Neural cell (in vitro differentiated cells): Measurements from ENCODE around the gene LPGAT1. TPM values are rescaled to one million over a fixed set of nuclear protein-coding genes. Genes with fewer than 3 reads are reported as not detected.

Experiments used
- H2AFZ ChIP-seq: fragments of 200-600, 300-800 bp; sonication (generic), shearing (Covaris generic); 2 replicates; pipeline ENCODE4 v1.6.0; 2014; ENCODE audit warnings: low read depth, mild to moderate bottlenecking, antibody characterized with exemption, low read length, moderate library complexity
- H3F3A ChIP-seq: fragments of 200-600 bp; shearing (Covaris generic); 2 replicates; pipeline ENCODE4 v1.6.1; 2016; ENCODE audit warnings: mild to moderate bottlenecking, moderate library complexity, mixed read lengths, antibody characterized with exemption, low read length; ENCODE audit not compliant: insufficient read depth, poor library complexity, severe bottlenecking
- H3K27ac ChIP-seq: fragments of 200-600, 300-800 bp; sonication (generic), shearing (Covaris generic); 2 replicates; pipeline ENCODE4 v1.5.1; 2014; ENCODE audit warnings: mild to moderate bottlenecking, low read length, moderate library complexity
- H3K27me3 ChIP-seq: fragments of 300-800, 200-600 bp; sonication (generic), shearing (Covaris generic); 2 replicates; pipeline ENCODE4 v1.6.0; 2014; ENCODE audit warnings: mild to moderate bottlenecking, low read depth, low read length, moderate library complexity; ENCODE audit not compliant: insufficient read depth
- H3K36me3 ChIP-seq: fragments of 300-800, 200-600 bp; sonication (generic), shearing (Covaris generic); 2 replicates; pipeline ENCODE4 v1.5.1; 2014; ENCODE audit warnings: mild to moderate bottlenecking, antibody characterized with exemption, low read length, moderate library complexity; ENCODE audit not compliant: insufficient read depth
- H3K4me2 ChIP-seq: fragments of 300-800, 200-600 bp; sonication (generic), shearing (Covaris generic); 2 replicates; pipeline ENCODE4 v1.6.0; 2014; ENCODE audit warnings: mild to moderate bottlenecking, low read length
- H3K4me3 ChIP-seq: fragments of 300-800, 200-600 bp; sonication (generic), shearing (Covaris generic); 2 replicates; pipeline ENCODE4 v1.5.1; 2014; ENCODE audit warnings: mild to moderate bottlenecking, low read length, moderate library complexity
- H3K79me2 ChIP-seq: fragments of 200-600 bp; shearing (Covaris generic); replicated peaks from 2 replicates; pipeline ENCODE4 v1.6.0; 2014; ENCODE audit warnings: mild to moderate bottlenecking, low read length, moderate library complexity; ENCODE audit not compliant: insufficient read depth
- H3K9ac ChIP-seq: fragments of 300-800, 200-600 bp; sonication (generic), shearing (Covaris generic); 2 replicates; pipeline ENCODE4 v1.6.1; 2016; ENCODE audit warnings: mild to moderate bottlenecking, low read length, mixed read lengths
- H3K9me2 ChIP-seq: fragments of 200-600 bp; shearing (Covaris generic); 2 replicates; pipeline ENCODE4 v1.6.1; 2016; ENCODE audit warnings: mild to moderate bottlenecking, low read length, mixed read lengths; ENCODE audit not compliant: insufficient read depth
- H3K9me3 ChIP-seq: fragments of 200-600, 300-800 bp; sonication (generic), shearing (Covaris generic); 2 replicates; pipeline ENCODE4 v1.6.1; 2016; ENCODE audit warnings: mild to moderate bottlenecking, mixed run types, low read length, moderate library complexity, mixed read lengths
- H4K20me1 ChIP-seq: fragments of 200-600 bp; shearing (Covaris generic); 2 replicates; pipeline ENCODE4 v1.6.1; 2016; ENCODE audit warnings: mild to moderate bottlenecking, mixed run types; ENCODE audit not compliant: insufficient read depth
- CTCF ChIP-seq: fragments of 450-650 bp; IDR thresholded peaks from 2 replicates; pipeline ENCODE4 v1.5.1; 2014; ENCODE audit warnings: antibody characterized with exemption, mild to moderate bottlenecking, moderate library complexity; ENCODE audit not compliant: poor library complexity, severe bottlenecking
- EP300 ChIP-seq: fragments of 450-650 bp; conservative IDR thresholded peaks from 2 replicates; pipeline ENCODE4 v1.6.1; 2014; ENCODE audit warnings: antibody characterized with exemption, mild to moderate bottlenecking, moderate library complexity; ENCODE audit not compliant: poor library complexity, severe bottlenecking
- EZH2 ChIP-seq: fragments of 200-600, 300-800 bp; shearing (Covaris generic), sonication (generic); IDR thresholded peaks from 2 replicates; pipeline ENCODE4 v1.6.1; 2014; ENCODE audit warnings: antibody characterized with exemption, low read length, borderline replicate concordance, mild to moderate bottlenecking; ENCODE audit not compliant: insufficient read depth, poor library complexity, severe bottlenecking
- MXI1 ChIP-seq: fragments of 450-650 bp; conservative IDR thresholded peaks from 2 replicates; pipeline ENCODE4 v1.6.1; 2014; ENCODE audit warnings: antibody characterized with exemption, mild to moderate bottlenecking; ENCODE audit not compliant: poor library complexity, severe bottlenecking
- POLR2AphosphoS5 ChIP-seq: IDR thresholded peaks from 2 replicates; pipeline ENCODE4 v1.6.1; 2012
- RAD21 ChIP-seq: fragments of 450-650 bp; conservative IDR thresholded peaks from 2 replicates; pipeline ENCODE4 v1.6.1; 2014; ENCODE audit warnings: antibody characterized with exemption, mild to moderate bottlenecking, moderate library complexity
- REST ChIP-seq: IDR thresholded peaks from 2 replicates; pipeline ENCODE4 v1.6.1; 2012; ENCODE audit warnings: borderline replicate concordance
- SMC3 ChIP-seq: fragments of 450-650 bp; conservative IDR thresholded peaks from 2 replicates; pipeline ENCODE4 v1.6.1; 2014; ENCODE audit warnings: antibody characterized with exemption, mild to moderate bottlenecking, moderate library complexity; ENCODE audit not compliant: poor library complexity
- TAF1 ChIP-seq: IDR thresholded peaks from 2 replicates; pipeline ENCODE4 v1.6.1; 2012; ENCODE audit warnings: low read depth
- polyA plus RNA-seq: library from polyadenylated mRNA; depleted of rRNA; stranded (reverse); fragments of >200 nt; gene quantifications from 2 replicates; pipeline ENCODE4 v1.2.3, GENCODE V29; 2014

LPGAT1 gene
- polyA plus RNA-seq, 1 donor from 2014 or later, result 53.1 TPM

GRCh38 chr1:211708006-211708405 lies 122.6 kb downstream of the LPGAT1 start:
- Histone ChIP-seq H3K4me2 (no peak overlapping the region), H3F3A (no peaks in the 10 kb centered on the region), H3K27ac (no peak overlapping the region), H3K27me3 (no peaks in the 10 kb centered on the region), H3K4me3 (no peak overlapping the region), H3K79me2 (no peaks in the 10 kb centered on the region), H3K9ac (no peak overlapping the region), H2AFZ (no peak overlapping the region), H3K9me2 (no peaks in the 10 kb centered on the region), H3K36me3 (no peaks in the 10 kb centered on the region), H4K20me1 (no peaks in the 10 kb centered on the region), H3K9me3 (no peaks in the 10 kb centered on the region)
- TF ChIP-seq REST (no peak), POLR2AphosphoS5 (no peak), SMC3 (no peak), CTCF (no peak), MXI1 (no peak), TAF1 (no peak), RAD21 (no peak), EP300 (no peak), EZH2 (no peak)

GRCh38 chr1:211705467-211706091 lies 125.0 kb downstream of the LPGAT1 start:
- H3K4me3 ChIP-seq, result no peak overlapping the region
- TF ChIP-seq POLR2AphosphoS5, result no peak
- no peak for TF ChIP-seq SMC3
- TF ChIP-seq REST, result no peak
- TF ChIP-seq EZH2, result no peak
- TF ChIP-seq MXI1, result no peak
- no peak for TF ChIP-seq TAF1
- no peak for TF ChIP-seq CTCF
- TF ChIP-seq RAD21, result no peak
- TF ChIP-seq EP300, result no peak
- H3K27ac ChIP-seq, result no peak overlapping the region
- H3K9me2 ChIP-seq, result no peaks in the 10 kb centered on the region
- no peak overlapping the region for H3K9ac ChIP-seq
- no peaks in the 10 kb centered on the region for H3F3A ChIP-seq
- H2AFZ ChIP-seq, result no peak overlapping the region
- H3K9me3 ChIP-seq, result no peaks in the 10 kb centered on the region
- no peaks in the 10 kb centered on the region for H4K20me1 ChIP-seq
- no peaks in the 10 kb centered on the region for H3K36me3 ChIP-seq
- H3K4me2 ChIP-seq, result no peak overlapping the region
- no peaks in the 10 kb centered on the region for H3K79me2 ChIP-seq
- no peaks in the 10 kb centered on the region for H3K27me3 ChIP-seq
